GM21447 (cell line): ENCODE results near the gene PRKN.

ENCODE experiments used
- ATAC-seq: cut with Tn5 transposase; IDR thresholded peaks from one replicate; pipeline ENCODE4 v1.9.1; 2021; ENCODE audit not compliant: unreplicated experiment

Gene PRKN

DNA sequence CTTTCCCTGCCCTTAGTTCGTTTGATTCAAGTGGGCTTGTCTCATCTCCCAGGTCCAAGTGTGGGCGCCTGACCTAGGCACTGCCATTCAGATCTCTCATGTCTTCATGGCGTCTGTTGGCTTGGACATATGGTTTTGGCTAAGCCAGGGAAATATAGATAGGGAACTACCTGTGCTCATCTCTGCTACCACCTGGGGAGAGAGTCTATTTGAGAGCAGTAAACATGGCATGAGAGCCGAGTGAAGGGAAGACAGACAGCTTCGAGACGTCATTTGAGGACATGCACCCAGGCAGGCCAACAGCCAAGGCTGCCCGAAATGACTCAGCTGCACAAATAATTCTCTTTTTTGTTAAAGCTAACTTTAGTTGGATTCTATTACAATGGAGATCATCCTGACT, 1083.0 kb downstream of the PRKN start:
- ATAC-seq: no peak

DNA sequence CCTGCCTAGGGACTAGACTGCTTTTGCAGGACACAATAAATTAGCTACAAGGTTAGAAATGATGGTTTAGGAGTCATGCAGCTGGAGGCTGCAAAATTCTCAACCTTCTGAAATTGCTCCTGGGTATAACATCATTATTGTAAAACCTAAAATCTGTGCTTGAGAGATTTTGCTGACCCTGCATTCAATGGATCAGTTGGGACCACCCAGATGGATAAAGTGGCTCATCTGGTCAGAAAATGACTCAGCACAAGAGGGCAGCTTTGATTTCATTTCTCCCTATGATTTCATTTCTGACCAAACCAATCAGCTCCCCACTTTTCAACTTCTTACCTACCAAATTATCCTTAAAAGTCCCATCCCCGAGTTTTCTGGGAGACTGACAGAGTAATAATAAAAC, 1086.4 kb downstream of the PRKN start:
- no peak for ATAC-seq

DNA sequence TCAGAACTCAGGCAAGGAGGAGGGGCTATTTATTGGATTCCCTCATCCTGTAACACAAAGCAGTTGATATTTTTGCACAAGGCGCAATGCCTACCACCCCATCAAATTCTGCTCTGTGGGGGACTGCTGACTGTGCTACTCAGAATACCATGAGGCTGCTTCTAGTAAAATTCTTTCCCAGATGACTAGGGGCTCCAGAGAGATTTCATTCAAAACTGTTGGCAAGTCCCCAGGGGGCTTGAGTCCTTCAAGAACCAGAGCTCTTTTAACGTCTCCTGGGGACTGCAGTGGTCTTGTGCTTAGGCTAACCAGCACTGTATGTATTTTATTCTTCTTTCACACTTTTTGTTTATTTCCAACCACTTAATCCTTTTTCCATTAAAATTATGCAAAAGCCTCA, 1087.8 kb downstream of the PRKN start:
- ATAC-seq: no peak

DNA sequence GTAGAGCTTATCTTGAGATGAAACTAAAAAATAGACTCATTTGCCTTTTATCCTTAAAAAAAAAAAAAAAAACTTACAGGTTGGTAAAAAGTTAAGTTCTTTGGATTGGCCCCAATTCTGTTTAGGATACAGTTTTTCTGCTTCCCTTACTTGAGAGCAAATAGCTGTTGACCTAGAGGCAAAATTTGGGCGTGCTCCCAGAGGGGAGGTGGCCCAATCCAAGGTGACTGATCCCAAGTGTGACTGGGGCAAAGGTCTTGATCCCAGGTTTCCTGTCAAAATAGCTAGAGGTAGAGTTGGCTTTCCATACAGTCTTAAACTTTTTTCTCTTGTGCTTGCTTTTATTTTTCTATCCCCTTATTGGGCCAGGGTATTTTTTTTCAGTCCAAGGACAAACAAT, 1089.9 kb downstream of the PRKN start:
- ATAC-seq: no peak

DNA sequence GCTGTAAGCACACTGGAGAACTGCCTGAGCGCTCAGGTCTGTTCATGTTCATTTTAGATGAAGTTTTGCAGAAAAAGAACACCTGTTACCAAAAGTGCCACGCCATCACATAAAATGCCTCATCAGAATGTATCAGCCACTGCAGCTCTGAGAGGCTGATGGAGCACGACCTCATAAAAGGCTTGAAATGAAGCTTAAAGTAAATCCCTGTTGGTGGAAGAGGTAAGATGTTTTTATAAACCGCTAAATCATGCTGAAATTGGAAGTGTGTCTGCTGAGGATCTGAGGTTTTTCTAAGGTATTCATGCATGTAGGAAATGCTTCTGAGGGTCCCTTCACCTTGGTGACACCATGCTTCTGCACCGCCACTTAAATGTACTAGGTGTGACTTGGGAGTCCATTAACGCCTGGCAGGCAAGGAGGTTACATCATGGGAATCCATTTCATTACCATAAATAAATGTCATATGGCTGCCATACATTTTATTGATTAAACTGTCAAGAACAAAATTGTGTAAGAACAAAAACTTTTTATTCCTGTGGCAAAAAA, 1090.6 kb downstream of the PRKN start:
- ATAC-seq: no peak

DNA sequence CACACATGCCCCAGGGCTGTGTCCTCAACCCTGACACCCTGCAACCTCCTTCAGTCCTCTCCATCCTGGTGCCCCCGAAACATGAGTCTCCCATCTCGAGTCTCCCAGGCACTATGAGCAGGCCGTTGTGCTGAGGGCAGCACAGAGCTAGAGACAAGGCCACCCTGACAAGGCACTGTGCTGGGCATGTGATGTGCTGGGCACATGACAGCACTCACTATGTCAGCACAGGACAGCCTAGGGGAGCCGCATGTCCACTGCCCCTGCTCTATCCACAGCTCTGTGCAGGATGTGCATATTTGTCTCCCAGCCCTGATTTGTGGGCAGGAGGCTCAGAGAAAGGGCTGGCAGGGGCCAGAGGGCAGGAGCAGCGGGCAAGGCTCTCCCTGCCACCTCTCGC, 1091.6 kb downstream of the PRKN start:
- no peak for ATAC-seq

DNA sequence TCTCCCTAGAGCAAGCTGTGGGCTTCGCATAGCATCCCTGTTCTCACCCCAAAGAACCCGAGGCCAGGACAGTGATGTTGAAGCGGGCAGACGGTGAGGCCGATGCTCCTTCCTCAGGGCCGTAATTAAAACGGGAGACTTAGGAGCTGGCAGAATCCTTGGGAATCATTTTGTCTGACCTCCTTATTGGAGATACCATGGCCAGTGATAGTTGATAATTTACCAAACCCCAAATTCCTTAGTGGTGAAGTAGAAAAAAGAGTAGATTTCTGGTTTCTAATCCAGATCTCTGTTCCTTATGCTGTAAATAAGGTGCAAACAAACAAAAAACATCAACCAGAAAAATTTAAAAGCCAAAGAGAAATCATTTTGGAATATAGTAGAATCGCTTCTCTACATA, 1092.7 kb downstream of the PRKN start:
- ATAC-seq: no peak

DNA sequence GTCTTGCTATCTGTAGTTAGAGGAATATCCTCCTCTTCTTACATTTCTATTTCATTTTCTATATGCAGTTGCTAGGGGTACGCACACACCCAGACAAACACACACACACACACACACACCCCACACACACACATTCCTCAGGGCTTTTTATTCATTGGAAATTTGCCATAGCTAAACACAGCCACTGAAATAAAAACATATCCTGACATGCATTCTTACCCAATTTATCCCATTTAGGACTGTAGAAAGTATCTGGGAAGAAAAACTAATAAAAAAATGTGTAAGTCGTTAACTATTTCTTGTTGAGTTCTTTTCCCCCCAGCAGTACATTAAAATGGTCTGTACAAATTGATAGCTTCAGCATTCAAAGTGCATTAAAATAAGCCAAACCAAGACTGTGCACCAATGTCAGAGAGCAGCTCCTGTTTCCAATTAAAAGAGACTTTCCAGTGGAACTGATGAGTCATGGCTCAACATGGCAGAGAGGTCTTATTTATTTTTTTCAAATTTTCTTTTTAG, 1095.8 kb downstream of the PRKN start:
- ATAC-seq: no peak

DNA sequence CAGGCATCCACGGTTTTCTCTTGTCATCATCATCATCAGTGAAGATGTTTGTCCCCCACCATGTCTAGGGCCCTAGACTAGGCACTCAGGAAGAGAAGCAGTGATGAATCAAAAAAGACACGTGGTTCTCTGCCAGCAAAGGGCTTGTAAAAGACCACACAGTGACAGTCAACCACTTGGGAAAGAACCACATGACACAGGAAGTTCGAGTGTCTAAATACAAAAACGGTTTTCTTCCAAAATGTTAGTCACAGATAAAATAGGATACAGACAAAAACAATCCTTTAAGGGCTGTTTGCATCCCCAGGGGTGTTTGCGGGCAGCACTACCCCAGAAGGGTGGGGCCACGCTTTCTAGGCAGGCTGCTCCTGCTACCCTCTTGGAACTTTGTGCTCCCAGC, 1096.9 kb downstream of the PRKN start:
- ATAC-seq: no peak

DNA sequence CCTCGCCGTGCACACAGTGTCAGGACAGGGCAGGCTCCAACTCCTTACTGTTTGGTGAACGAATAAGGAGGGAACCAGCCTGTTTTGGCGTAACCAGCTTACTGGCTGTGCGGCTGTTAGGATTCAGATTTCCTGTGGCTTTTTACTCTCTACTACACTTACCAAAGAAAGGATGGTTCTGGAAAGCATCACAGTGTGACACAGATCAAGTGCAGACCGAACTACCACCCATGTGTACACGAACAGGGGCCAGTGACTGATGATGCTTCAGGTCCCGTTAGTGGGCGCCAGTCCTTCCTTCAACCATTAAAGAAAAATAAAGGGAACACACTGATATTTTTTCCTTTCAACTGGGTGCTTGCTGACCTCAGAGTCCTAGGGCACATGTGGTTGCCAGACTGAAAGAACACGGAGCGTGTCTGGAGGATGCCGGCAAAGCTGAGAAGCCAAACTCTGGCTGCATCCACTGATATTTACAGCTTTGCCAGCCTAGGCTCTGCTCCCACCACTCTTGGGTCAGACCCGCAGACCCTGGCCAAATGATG, 1101.4 kb downstream of the PRKN start:
- ATAC-seq: no peak

DNA sequence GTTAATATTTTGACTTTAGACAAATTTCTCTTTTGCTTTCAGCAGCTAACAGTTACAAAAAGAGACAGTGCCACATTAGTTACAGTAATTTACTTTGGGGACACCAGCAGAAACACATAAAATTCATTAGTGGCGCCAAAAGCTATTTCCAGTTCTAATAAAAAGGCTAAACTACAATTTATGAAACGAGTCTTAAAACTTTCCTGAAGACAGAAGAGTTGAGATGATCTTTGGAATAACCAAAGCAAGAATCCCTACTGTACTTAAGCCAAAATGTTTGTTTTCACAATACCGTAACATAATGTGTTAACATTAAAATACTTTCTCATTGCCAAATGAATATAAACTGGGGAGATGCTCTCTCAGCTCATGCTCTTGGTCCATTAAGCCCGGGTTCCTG, 1103.5 kb downstream of the PRKN start:
- ATAC-seq: no peak

DNA sequence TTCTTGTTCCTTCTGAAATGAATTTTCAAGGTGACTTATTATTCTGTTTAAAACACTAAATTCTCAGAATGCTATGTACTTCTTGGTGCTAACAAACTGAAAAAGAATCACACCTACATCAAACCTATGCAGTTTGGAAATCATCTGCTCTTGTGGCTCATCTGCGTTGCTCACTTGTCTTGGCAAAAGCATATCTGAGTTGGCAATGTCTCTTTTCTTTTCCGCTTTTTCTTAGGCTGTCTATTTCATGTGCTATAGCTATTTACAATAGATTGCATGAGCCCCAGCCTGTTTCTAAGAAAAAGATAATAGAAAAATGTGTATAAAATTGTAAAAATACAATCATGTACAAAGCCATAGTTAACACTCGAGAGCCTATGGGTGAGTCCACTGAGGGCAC, 1104.8 kb downstream of the PRKN start:
- no peak for ATAC-seq

DNA sequence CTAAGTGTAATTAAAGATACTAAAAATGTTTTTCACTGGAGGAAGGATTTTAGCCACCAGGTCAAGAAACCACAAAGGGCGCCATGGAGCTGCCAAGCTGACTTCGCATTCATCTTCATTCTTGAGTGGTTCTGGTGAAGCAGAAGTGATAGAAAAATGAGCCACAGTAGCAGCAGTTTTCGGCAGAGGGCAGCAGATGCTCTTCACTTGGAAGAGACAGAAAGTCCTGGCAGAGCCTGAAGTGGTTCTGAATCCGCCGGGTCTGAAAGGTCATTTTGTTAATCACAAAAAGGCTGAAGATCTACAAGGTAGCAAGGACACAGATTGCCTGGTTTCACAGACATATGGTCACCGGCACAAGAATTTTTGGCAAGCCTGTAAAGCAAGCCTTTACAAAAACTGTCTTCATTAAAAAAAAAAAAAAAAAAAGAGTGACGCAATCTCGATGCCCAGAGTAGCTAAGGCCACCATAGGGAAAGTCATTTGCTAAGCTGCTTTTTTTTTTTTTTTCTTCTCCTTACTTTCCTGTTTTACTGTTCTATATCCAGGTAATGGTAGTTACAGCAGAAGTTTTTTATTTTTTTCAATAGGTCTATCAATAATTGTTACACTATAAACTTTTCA, 1108.6 kb downstream of the PRKN start:
- ATAC-seq: no peak

DNA sequence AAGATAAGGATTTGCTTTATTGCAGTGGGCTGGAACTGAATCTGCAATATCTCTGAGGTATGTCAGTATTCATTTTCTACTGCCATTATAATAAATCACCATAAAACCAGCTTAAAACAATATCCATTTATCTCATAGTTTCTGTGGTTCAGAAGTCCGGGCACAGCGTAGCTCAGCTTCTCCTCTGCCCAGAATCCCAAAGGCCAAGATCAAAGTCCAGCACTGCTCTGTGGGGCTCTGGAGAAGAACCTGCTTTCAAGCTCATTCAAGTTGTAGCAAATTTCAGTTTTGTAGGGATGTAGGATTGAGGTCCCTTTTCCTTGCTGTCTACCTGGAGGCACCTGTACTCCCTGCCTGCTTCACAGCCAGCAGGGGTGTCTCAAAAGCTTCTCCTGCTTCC, 1113.9 kb downstream of the PRKN start:
- ATAC-seq: no peak

DNA sequence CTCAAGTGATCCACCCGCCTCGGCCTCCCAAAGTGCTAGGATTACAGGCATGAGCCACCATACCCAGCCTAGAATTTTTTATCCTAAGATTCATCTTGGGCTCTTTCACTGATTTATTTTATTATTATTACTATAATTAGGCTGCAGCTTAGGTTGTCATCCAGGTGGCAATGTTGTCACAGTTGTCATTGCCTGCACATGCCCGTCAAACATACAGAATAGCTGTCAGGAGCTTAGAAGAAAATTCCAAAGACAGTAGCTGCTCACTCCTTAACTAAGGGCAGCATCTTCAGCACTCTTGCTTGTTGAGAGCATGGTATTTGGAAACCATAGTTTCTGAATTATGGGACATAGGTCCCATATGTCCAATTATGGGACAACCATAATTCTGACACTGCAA, 1118.8 kb downstream of the PRKN start:
- no peak for ATAC-seq

DNA sequence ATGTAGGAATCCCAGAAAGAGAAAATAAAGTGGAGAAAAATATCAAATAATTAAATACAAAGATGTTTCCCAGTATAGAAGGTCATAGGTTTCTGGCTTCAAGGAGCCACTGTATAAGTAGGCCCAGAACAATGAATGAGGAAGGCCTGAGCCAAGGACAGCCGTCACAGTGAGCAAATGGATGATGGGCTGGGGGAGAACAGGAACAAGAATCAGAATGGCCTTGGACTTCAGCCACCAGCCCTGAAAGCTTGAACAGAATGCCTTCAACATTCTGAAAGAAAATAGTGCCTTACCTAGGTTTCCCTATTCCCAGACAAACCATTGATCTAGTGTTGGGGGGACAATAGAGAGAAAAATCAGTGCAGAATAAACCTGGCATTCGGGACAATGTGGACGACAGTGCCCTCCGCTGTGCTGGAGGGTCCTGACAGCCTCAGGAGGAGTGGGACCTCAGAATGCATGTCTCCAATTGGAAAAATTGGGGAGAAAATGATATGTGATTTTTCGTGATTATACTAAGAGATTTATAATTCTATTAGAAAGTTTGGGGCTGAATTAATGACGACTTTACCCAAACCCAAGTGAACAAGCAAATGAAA, 1119.8 kb downstream of the PRKN start:
- ATAC-seq: no peak

DNA sequence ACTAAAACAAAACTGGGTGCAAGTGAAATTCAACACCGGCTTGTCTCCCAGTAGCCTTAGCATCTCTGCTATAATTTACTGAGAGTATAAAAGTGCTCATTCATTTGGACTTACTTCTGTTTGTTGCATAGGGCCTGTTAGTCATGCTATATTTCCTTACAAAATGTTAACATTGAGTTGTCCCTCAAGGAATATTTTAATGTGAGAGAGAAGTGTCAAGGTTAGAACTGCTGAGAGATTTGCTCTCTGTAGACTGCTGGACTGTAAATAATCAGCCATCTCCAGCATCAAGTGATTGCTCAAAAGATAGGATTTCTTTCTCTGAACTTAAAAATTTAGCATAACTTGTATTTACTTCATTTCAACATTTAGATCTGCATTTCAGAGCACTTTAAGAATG, 1125.2 kb downstream of the PRKN start:
- ATAC-seq: no peak

DNA sequence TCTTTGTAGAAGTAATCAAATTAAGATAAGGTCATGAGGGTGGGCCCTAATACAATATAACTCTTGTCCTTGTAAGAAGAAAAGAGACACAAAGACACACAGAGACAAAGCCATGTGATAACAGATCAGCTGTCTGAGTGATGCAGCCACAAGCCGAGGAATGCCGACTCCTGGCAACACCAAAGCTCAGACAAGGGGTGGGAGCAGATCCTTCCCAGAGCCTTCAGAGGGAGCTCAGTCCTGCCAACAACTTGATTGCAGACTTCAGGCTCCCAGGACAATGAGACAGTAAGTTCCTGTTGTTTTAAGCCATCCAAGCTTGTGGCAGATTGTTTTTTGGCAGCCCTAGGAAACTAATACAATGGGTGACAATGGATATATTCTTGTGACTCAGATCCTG, 1128.7 kb downstream of the PRKN start:
- no peak for ATAC-seq

DNA sequence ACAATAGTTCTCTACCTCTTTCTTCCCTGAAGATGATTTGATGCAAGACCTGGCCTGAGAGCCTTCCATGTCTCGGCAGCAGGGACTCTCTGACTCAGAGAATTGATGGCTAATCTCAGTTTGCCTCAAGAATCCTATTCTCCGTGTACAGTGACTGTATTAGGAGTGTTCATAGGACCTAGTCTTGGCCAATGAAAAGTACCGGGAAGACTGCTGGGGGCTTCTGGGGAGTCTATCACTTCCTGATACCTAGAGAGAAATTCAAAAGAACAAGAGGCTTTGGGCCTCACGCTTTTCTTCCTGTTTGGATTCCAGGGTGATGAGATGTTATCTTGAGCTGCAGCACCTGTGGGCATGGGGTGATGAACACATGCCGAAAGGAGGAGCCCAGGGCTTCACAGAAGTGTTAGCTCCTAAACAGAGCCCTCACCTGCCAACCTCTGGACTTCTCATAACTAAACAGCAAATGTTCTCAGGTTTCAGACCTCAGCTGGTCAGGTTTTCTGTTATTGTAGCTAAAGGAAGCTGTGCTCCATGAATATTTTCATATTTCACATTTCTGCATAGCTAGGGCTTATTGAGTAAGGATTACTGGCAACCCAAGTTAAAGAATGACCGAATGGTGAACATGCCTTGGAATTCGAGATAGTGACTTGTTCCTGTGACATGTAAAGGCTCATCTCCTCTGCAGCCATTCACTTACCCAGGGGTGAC, 1130.6 kb downstream of the PRKN start:
- no peak for ATAC-seq

DNA sequence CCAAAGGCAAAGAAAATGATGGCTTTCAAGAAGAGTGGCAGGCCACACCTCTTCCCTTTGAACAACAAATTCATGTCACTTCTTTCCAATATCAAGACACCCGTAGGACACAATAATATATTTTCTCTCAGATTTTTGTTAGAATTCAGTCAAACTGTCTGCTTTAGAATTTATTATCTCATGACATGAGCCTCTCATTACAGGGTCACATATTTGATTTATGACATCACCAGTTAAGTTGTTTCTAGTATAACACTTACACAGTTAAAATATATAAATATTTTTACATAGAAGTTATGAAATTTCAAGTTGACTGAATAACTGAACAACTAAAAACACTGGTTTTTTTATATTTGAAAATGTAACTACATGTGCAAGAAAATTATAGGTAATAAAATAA, 1133.2 kb downstream of the PRKN start:
- ATAC-seq: no peak

DNA sequence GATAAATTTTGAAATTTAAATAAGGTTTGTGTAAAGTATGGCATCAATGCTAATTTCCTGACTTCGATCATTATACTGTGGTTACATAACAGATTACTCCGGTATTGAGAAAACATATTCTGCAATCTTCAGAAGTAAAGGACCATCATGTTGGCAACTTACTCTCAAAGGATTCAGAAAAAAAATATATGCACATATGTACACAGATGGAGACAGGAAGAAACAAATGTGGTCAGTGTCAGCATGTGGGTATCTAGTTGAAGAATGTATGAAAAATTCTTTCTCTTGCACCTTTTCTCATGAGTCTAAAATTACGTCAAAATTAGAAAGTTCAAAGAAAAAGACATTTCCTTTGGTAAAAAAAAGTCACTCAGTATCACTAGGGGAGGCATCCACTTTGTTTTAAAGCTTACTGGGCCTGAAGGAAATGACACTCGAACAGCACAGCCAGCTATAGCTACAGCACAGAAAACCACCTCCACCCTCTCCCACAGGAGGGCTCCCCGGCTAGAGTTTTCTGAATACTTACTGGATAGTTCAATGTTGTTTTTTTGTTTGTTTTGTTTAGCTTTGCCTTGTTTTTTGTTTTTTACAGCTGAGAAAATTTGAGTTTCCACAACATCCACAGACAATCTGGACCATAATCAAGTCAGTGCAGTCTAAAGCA, 1136.5 kb downstream of the PRKN start:
- ATAC-seq: no peak
